DMS53 treated with DMSO at 0.1 percent for 48 hours (cell line): Measurements from ENCODE around the gene CPD.
A peak's percentile ranks its signal among the peaks of the same experiment; 100 is the strongest.

ENCODE experiments used
- DNase-seq: peaks from one replicate; lab custom pipeline; 2025; ENCODE audit not compliant: unreplicated experiment; lab: John Stamatoyannopoulos, UW

CPD gene

DNA sequence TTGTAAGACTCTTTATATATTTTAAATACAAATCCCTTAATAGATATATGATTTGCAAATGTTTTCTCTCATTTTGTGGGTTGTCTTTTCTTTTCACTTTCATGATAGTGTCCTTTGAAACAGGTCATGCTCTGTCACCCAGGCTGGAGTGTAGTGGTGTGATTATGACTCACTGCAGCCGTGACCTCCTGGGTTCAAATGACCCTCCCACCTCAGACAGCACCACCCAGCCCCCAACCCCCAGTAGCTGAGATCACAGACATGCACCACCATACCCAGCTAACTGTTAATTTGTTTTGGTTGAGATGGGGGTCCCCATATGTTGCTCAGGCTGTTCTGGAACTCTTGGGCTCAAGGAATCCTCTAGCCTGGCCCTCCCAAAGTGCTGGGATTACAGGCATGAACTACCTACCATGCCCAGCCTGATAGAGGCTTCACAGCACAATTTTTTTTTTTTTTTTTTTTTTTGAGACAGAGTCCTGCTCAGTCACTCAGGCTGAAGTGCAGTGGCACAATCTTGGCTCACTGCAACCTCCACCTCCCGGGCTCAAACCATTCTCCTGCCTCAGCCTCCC lies 26.4 kb upstream of the CPD start:
- DNase-seq = no peak

DNA sequence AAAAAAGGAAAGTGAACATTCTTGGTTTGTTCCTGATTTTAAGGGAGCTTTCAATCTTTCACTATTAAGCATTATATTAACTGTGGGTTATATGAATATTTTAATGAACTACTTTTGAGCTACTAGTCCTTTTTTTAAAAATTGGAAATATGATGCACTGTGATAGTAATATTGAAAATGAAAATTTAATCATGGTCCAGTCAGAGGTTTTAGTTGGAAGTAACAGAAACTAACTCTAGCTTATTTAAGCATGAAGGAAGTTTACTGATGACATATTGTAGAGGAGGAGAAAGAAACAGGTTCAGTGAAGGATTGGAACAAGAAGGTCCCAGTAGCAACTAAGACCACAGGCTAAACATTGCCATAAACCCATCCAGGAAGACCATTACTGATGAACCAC lies 24.0 kb upstream of the CPD start:
- no peak for DNase-seq

DNA sequence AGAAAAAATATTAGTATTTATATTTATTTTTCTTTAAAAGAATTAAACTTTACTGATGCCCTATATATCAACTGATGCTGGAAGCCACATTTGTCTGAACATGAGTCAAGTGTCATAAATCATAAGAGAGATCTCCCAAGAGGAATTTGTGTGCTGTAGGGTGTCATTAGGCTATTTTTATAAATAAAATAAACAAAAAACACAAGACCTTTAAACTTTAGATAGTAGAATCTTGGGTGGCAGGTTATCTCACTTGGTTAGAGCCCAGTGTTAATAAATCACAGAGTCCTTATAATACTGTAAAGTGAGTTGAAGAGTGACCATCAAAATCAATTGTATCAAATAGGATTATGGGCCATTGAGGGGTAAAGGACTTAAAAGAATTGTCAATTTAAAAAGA lies 21.3 kb upstream of the CPD start:
- no peak for DNase-seq

- DNase-seq = no peak
These were observed 20.5 kb upstream of the CPD start for GRCh38 chr17:30358055-30358760.

GRCh38 chr17:30360086-30360808 lies 18.5 kb upstream of the CPD start:
- no peak for DNase-seq

- DNase-seq = no peak
These were observed 16.9 kb upstream of the CPD start for GRCh38 chr17:30361766-30362279.

DNA sequence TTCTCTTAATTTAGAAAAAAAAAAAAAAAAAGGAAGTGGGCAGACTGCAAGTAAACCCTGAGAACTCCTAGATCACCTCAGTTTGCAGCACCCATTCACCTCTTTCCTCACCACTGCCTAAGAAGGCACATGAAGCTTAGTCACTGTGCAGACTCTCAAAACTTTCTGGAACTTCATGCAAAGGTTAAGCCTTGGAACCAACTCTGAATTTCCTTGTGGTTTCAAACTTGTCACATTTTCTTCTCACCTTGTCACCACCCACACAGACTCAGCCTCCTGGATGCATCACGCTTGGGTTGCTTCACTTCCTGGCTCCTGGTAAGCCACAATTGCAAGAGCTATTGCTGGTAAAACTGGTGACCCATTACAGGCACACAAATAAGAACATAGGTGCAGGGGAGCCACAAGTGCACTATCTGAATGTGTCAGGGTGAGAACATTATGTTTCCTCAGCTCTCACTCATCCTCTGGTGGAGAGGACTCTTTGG lies 15.0 kb upstream of the CPD start:
- DNase-seq = peak; percentile 6

DNA sequence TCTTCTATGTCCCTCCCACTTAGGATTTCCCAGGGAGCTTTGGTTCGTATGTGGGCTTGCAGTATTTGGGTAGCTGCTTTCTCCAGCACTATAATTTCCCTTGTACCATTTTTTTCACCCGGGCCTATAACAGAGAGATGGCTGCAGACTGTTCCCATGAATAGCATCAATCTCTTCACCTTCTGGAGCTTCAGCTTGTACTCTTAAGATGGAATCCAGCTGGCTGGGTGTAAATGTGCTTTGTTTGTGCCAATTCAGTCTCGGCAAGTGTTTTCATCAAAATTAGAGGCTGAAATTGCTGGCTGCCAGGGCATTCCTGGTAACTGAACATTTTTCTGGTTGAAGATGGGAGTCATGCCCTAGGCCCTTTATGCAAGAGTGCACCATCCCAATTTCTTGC lies 12.2 kb upstream of the CPD start:
- DNase-seq = no peak

- DNase-seq = peak; percentile 50
These were observed 9.6 kb upstream of the CPD start for GRCh38 chr17:30368912-30369720.

DNA sequence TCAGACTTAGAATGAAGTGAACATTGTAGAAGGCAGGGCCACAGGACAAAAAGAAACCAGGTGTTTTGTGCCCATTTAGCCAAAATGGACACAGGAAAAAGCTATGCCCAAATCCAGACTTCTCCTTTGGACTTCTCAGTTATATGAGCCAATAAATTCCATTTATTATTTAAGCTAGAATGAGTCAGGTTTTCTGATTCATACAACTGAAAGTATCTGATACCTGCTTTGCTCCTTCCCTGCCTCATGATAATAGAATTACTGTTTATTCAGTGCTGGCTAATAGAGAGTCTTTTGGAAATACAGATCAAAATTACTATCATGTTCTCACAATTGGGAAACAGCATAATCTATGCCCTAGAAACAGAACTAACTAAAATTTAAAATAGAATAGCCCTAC lies 8.7 kb upstream of the CPD start:
- no peak for DNase-seq

- peak; percentile 25 for DNase-seq
These were observed 6.0 kb upstream of the CPD start for GRCh38 chr17:30372755-30373154.

GRCh38 chr17:30375661-30376060 lies 3.1 kb upstream of the CPD start:
- peak; percentile 21 for DNase-seq

DNA sequence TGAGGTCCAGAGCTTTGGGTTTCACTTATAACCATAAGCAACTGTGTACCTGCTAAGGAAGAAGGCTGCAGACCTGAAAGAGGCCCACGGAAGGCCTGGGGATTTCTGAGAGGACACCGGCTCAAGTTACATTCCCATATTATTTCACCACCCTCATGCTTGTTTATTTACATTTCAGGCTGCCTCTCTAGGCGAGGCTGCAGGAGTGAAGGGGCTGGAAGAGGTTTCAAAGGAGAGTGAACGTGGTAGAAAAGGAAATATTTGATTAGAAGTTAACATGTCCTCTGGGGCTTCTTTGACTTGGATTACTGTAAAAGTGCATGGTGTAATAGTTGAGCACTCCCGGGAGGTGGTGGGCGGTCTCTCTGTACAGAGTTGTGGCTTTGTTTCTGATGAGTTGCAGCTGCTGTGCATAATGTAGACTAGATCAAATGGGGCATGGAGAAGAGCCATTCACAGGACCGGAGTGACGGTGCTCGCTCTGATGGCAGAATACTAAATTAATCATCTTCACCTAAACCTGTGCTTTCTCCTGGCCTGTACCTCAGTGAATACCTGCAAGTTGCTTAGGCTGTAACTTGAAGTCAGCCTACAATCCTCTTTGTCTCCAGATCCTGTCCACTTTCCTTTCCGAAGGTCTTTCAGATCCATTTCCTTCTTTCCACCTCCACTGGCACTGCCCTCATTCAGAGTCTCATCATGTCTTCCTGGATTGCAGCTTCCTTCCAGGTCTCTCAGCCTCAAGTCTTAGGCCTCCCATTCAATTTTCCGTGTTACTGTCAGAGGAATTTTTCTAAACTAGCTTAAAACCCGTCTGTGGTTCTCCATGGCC lies 1.9 kb upstream of the CPD start:
- peak; percentile 95 for DNase-seq

GRCh38 chr17:30377574-30378240 lies 1.0 kb upstream of the CPD start:
- DNase-seq = no peak

DNA sequence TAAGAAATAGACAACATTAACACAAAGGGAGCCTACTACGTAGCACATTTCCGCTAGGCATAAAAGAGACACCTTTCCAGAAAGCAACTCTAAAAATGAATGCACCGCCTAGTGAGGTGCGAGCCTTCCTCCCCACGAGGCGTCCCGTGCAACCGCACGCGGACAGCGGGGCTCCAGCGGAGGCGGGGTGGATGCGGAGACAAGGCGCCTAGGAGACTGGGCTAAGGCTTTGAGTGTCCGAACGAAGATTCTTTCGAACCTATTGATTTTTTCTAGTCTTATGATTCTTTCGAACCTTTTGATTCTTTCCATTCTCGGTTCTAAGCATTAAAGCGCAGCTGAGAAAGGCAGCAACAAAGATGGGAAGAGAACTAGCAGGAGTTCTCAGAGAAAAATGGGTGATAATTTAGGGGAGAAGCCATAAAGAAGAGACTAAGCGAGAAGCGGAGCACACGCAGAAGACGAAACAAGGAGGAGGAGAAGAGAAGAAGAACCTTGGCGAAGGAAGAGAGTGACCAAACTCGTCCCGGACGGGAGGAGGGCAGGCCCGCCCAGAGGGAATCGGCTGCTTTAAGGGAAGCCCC lies 394 bp upstream of the CPD start:
- DNase-seq = no peak

GRCh38 chr17:30379303-30379902 lies 676 bp downstream of the CPD start:
- DNase-seq = no peak

GRCh38 chr17:30379903-30380381 lies 1.2 kb downstream of the CPD start:
- no peak for DNase-seq

- no peak for DNase-seq
These were observed 2.1 kb downstream of the CPD start for GRCh38 chr17:30380643-30381339.
